Fibroblast of lung (primary cell): Measurements from ENCODE around the gene DNAH10. TPM values are rescaled to one million over a fixed set of nuclear protein-coding genes. Genes with fewer than 3 reads are reported as not detected.

Experiments
- DNase-seq, 2 donors: peaks; one replicate each; pipeline versions ENCODE4 v3.0.0 to v3.0.0-alpha.2; 2010; ENCODE audit warnings: low read depth in 2 of 2
- H2AFZ ChIP-seq: 2 replicates; pipeline ENCODE4 v1.5.1; 2012; ENCODE audit warnings: low read length, control low read depth, inconsistent platforms
- H3K27ac ChIP-seq: 2 replicates; pipeline ENCODE4 v1.5.1; 2011; ENCODE audit warnings: low read length, control low read depth; ENCODE audit not compliant: insufficient read depth
- H3K27me3 ChIP-seq: 2 replicates; pipeline ENCODE4 v1.5.1; 2011; ENCODE audit warnings: mild to moderate bottlenecking, low read length; ENCODE audit not compliant: control insufficient read depth, insufficient read depth
- H3K36me3 ChIP-seq: 2 replicates; pipeline ENCODE4 v1.5.1; 2011; ENCODE audit warnings: low read length; ENCODE audit not compliant: control insufficient read depth, insufficient read depth
- H3K4me1 ChIP-seq: 2 replicates; pipeline ENCODE4 v1.5.1; 2011; ENCODE audit warnings: low read length; ENCODE audit not compliant: control insufficient read depth, insufficient read depth; ENCODE audit errors: extremely low read depth
- H3K4me2 ChIP-seq: 2 replicates; pipeline ENCODE4 v1.5.1; 2011; ENCODE audit warnings: low read length, control low read depth; ENCODE audit not compliant: insufficient read depth; ENCODE audit errors: extremely low read depth
- H3K4me3 ChIP-seq, 4 experiments: fragments of 200-600 bp in 1 of 4; sonication (generic) in 1 of 4; replicated peaks in 1 of 4; 2 replicates each; pipeline ENCODE4 v1.5.1; 2011 to 2016; ENCODE audit warnings: low read length in 4 of 4, low read depth in 3 of 4, mild to moderate bottlenecking in 3 of 4, control low read depth in 2 of 4, inconsistent platforms in 1 of 4, mixed read lengths in 1 of 4; ENCODE audit not compliant: insufficient read depth in 1 of 4; ENCODE audit errors: control extremely low read depth in 1 of 4
- H3K79me2 ChIP-seq: 2 replicates; pipeline ENCODE4 v1.5.1; 2012; ENCODE audit warnings: mild to moderate bottlenecking, low read length, inconsistent platforms; ENCODE audit not compliant: control insufficient read depth, insufficient read depth
- H3K9ac ChIP-seq: 2 replicates; pipeline ENCODE4 v1.5.1; 2011; ENCODE audit warnings: mild to moderate bottlenecking, low read length, control low read depth; ENCODE audit not compliant: insufficient read depth
- H3K9me3 ChIP-seq: 2 replicates; pipeline ENCODE4 v1.5.1; 2012; ENCODE audit warnings: low read depth, low read length; ENCODE audit not compliant: control insufficient read depth, insufficient read depth
- H4K20me1 ChIP-seq: 2 replicates; pipeline ENCODE4 v1.5.1; 2011; ENCODE audit warnings: low read length; ENCODE audit not compliant: control insufficient read depth, insufficient read depth; ENCODE audit errors: extremely low read depth
- CTCF ChIP-seq, 2 donors: IDR thresholded peaks in 1 of 2; conservative IDR thresholded peaks in 1 of 2; 1 replicate in 1 of 2; 2 replicates in 1 of 2; pipeline ENCODE4 v1.5.1; 2011 to 2012; ENCODE audit warnings: low read length in 2 of 2, control low read depth in 1 of 2, inconsistent platforms in 1 of 2, low read depth in 1 of 2, mild to moderate bottlenecking in 1 of 2
- EZH2 ChIP-seq: IDR thresholded peaks from 2 replicates; pipeline ENCODE4 v1.5.1; 2012; ENCODE audit warnings: low read length, control low read depth, mild to moderate bottlenecking; ENCODE audit errors: missing control alignments
- polyA plus RNA-seq, 2 donors: library from polyadenylated mRNA; depleted of rRNA in 1 of 2; stranded (reverse) in 1 of 2; unstranded in 1 of 2; fragments of >200 nt; gene quantifications; 2 replicates each; pipeline ENCODE4 v1.2.1, GENCODE V29; 2011 to 2012; ENCODE audit warnings: missing spikeins in 1 of 2
- total RNA-seq: library from RNA; depleted of rRNA; stranded (reverse); fragments of >200 nt; gene quantifications from 2 replicates; pipeline ENCODE4 v1.2.1, GENCODE V29; 2014

Gene DNAH10
- total and polyA plus RNA-seq, 2 donors (not counting 1 experiment from before 2014, with no cell fraction given), result 0.06 to 0.33 TPM

- Histone ChIP-seq H3K36me3 (no peaks in the 10 kb centered on the region), H4K20me1 (no peaks in the 10 kb centered on the region), H3K4me3 (no peak overlapping the region), H3K27me3 (no peaks in the 10 kb centered on the region), H3K9ac (no peak overlapping the region), H3K27ac (no peak overlapping the region), H3K79me2 (no peaks in the 10 kb centered on the region), H3K9me3 (no peaks in the 10 kb centered on the region), H2AFZ (no peak overlapping the region), H3K4me2 (no peak overlapping the region), H3K4me1 (peaks cover 2% of the 10 kb centered on the region)
- no peak for TF ChIP-seq EZH2
- no peak for TF ChIP-seq CTCF (conservative IDR thresholded peaks at IDR 0.05 in 1 of 2, IDR thresholded peaks at IDR 0.05 in 1 of 2; ENCODE audit: low read depth in 1 of 2, low read length in 2 of 2)
- no peak for DNase-seq
Observed at GRCh38 chr12:123950476-123951349, 188.6 kb downstream of the DNAH10 start.

GRCh38 chr12:123951467-123951866, 189.4 kb downstream of the DNAH10 start:
- H3K4me3 ChIP-seq, result no peak overlapping the region
- peaks cover 2% of the 10 kb centered on the region for H3K4me1 ChIP-seq
- no peaks in the 10 kb centered on the region for H3K9me3 ChIP-seq
- no peak overlapping the region for H3K9ac ChIP-seq
- no peak overlapping the region for H3K27ac ChIP-seq
- H4K20me1 ChIP-seq, result no peaks in the 10 kb centered on the region
- no peaks in the 10 kb centered on the region for H3K79me2 ChIP-seq
- no peak for TF ChIP-seq CTCF (conservative IDR thresholded peaks at IDR 0.05 in 1 of 2, IDR thresholded peaks at IDR 0.05 in 1 of 2; ENCODE audit: low read depth in 1 of 2, low read length in 2 of 2)
- TF ChIP-seq EZH2, result no peak
- no peak overlapping the region for H3K4me2 ChIP-seq
- no peak overlapping the region for H2AFZ ChIP-seq
- DNase-seq, result no peak
- no peaks in the 10 kb centered on the region for H3K36me3 ChIP-seq
- no peaks in the 10 kb centered on the region for H3K27me3 ChIP-seq

- no peaks in the 10 kb centered on the region for H3K79me2 ChIP-seq
Observed at GRCh38 chr12:123952037-123952436, 189.9 kb downstream of the DNAH10 start.

More at GRCh38 chr12:123952037-123952436, 189.9 kb downstream of the DNAH10 start:
- no peaks in the 10 kb centered on the region for H3K36me3 ChIP-seq
- H3K4me2 ChIP-seq, result no peak overlapping the region
- H2AFZ ChIP-seq, result no peak overlapping the region
- no peaks in the 10 kb centered on the region for H4K20me1 ChIP-seq
- H3K27me3 ChIP-seq, result no peaks in the 10 kb centered on the region
- TF ChIP-seq CTCF (conservative IDR thresholded peaks at IDR 0.05 in 1 of 2, IDR thresholded peaks at IDR 0.05 in 1 of 2; ENCODE audit: low read depth in 1 of 2, low read length in 2 of 2) (no peak), EZH2 (no peak)
- no peak overlapping the region for H3K27ac ChIP-seq
- H3K4me1 ChIP-seq, result peaks cover 2% of the 10 kb centered on the region
- peak in 1 of 2 donors; percentile 31 for DNase-seq
- H3K9me3 ChIP-seq, result no peaks in the 10 kb centered on the region
- H3K4me3 ChIP-seq, result no peak overlapping the region
- H3K9ac ChIP-seq, result no peak overlapping the region
